Endothelial cell of umbilical vein (primary cell): ENCODE data around the gene SLC14A1.

Source experiments
- CTCF ChIP-seq, 2 donors: IDR thresholded peaks; 1 replicate in 1 of 2; 2 replicates in 1 of 2; pipeline ENCODE4 v1.5.1; 2011; ENCODE audit warnings: low read length in 2 of 2, mild to moderate bottlenecking in 2 of 2, moderate library complexity in 2 of 2, control low read depth in 1 of 2, inconsistent platforms in 1 of 2, low read depth in 1 of 2; ENCODE audit not compliant: insufficient read depth in 1 of 2; ENCODE audit errors: extremely low read depth in 1 of 2
- MYC ChIP-seq: IDR thresholded peaks from one replicate; pipeline ENCODE4 v1.6.1; 2011; ENCODE audit warnings: mild to moderate bottlenecking, low read depth, low read length
- POLR2A ChIP-seq: IDR thresholded peaks from 2 replicates; pipeline ENCODE4 v1.6.1; 2012; ENCODE audit warnings: low read depth, mild to moderate bottlenecking, control low read depth, low read length
- POLR2AphosphoS5 ChIP-seq: IDR thresholded peaks from 2 replicates; pipeline ENCODE4 v1.6.1; 2012; ENCODE audit warnings: low read depth, mild to moderate bottlenecking, control low read depth, low read length, moderate library complexity; ENCODE audit not compliant: insufficient read depth

GRCh38 chr18:45777393-45777792 is 53.4 kb downstream of the SLC14A1 start:
- no peak for TF ChIP-seq POLR2A
- no peak for TF ChIP-seq CTCF (IDR thresholded peaks at IDR 0.05; ENCODE audit: extremely low read depth in 1 of 2, insufficient read depth in 1 of 2, low read depth in 1 of 2, low read length in 2 of 2)
- no peak for TF ChIP-seq POLR2AphosphoS5
- no peak for TF ChIP-seq MYC
